Stimulated activated CD8-positive, alpha-beta memory T cell treated with anti-CD3 and anti-CD28 coated beads, Interleukin-7, amount 100 ng/mL, for 1 hour (primary cell): ENCODE data around the gene KIF1B.

Experiments
- DNase-seq, 2 donors: peaks; one replicate each; pipeline ENCODE4 v3.0.0-alpha.2; 2020; ENCODE audit warnings: low read depth in 2 of 2

Gene KIF1B

DNA sequence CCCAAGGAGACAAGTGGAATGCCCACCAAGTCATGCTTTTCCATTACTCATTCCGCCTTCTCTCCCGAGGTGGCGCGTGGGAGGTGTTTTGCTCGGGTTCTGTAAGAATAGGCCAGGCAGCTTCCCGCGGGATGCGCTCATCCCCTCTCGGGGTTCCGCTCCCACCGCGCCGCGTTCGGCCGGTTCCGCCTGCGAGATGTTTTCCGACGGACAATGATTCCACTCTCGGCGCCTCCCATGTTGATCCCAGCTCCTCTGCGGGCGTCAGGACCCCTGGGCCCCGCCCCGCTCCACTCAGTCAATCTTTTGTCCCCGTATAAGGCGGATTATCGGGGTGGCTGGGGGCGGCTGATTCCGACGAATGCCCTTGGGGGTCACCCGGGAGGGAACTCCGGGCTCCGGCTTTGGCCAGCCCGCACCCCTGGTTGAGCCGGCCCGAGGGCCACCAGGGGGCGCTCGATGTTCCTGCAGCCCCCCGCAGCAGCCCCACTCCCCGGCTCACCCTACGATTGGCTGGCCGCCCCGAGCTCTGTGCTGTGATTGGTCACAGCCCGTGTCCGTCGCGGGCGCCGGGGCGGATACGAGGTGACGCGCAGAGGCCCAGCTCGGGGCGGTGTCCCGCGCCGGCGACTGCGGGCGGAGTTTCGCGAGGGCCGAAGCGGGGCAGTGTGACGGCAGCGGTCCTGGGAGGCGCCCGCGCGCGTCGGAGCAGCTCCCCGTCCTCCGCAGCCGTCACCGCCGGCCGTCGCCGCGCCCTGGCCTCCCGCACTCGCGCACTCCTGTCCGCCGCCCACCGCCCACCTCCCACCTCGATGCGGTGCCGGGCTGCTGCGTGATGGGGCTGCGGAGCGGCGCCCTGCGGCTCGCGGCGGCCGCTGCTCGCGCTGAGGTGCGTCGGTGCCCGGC is at the start of gene KIF1B:
KIF1B (plus strand) TSS at position 666 of the 906 bp plus-strand sequence. CDS start 21,759 bp downstream, outside the sequence.
- DNase-seq: peak; percentile 92 to 94

- DNase-seq: no peak
Measured at GRCh38 chr1:10160907-10161490, 49.4 kb upstream of the KIF1B start.

DNA sequence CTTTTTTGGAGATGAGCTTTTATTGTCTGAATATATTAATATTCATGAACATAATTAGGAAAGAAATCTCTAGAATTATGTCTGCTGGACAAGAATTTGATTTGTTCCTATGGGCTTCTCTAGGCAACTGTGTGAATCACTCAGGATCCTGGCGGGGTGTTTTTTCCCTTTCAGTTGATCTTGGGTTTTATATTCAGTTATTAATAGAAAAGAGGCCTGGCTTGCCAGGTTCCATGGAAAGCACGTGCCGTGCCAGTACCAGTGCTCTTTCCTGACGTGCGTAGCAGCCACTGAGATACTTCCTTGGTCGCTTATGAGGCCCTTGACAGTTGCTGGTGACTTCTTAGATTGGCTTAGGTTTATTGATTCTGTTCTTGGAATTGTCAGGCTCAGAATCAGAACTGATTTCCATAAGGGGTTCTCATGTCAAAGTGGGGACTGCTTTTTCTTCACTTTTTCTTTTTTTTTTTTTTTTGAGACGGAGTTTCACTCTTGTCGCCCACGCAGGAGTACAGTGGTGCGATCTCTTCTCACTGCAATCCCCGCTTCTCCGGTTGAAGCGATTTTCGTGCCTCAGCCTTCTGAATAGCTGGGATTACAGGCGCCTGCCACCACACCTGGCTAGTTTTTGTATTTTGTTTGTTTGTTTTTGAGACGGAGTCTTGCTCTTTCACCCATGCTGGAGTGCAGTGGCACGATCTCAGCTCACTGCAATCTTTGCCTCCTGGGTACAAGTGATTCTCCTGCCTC is 48.7 kb upstream of the KIF1B start:
- no peak for DNase-seq

DNA sequence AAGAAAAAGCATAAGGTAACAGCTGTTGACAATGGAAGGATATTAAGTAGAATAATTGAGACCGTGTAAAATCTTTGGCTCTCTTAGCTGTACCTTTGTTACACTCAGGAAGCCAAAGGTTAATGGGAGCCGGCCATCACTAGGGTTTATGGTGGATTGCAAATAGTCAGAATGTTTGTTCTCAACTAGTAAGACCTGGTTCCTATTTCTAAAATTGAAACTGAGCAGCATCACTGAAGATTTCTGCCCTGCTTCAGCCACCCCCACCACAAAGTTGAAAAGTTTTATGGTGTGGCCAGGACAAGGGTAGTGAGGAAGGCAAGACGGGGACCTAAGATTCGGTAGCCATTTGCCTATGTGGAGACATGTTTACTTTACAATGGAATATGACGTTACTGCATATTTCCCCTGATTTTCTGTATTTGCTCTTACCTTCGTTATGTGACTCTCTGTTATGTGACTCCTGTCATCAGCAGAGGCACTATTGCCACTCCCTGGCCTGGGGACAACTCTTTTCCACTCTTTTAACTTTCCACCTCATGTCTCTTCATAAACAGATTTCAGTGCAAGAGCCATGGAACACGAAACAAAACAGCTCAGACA is 41.4 kb upstream of the KIF1B start:
- DNase-seq: no peak

- no peak for DNase-seq
Measured at GRCh38 chr1:10170239-10170574, 40.2 kb upstream of the KIF1B start.

DNA sequence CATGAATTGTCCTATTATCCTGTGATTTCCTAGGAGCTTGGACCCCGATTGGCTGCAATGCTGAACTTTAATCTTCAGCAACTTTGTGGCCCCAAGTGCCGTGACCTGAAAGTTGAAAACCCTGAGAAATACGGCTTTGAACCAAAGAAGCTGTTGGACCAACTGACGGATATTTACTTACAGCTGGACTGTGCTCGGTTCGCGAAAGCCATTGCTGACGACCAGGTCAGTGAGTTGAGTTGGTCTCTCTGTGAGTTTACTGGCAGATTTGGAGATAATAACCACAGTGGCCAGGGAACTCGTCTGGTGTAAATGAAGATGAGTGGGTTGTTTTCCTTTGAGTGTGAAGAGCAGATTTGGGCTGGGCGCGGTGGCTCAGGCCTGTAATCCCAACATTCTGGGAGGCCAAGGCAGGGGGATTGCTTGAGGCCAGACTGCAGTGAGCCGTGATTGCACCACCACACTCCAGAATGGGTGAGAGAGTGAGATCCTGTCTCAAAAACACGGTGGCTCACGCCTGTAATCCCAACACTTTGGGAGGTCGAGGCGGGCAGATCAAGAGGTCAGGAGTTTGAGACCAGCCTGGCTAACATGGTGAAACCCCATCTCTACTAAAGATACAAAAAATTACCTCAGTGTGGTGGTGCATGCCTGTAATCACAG is 39.1 kb upstream of the KIF1B start:
- DNase-seq: no peak

DNA sequence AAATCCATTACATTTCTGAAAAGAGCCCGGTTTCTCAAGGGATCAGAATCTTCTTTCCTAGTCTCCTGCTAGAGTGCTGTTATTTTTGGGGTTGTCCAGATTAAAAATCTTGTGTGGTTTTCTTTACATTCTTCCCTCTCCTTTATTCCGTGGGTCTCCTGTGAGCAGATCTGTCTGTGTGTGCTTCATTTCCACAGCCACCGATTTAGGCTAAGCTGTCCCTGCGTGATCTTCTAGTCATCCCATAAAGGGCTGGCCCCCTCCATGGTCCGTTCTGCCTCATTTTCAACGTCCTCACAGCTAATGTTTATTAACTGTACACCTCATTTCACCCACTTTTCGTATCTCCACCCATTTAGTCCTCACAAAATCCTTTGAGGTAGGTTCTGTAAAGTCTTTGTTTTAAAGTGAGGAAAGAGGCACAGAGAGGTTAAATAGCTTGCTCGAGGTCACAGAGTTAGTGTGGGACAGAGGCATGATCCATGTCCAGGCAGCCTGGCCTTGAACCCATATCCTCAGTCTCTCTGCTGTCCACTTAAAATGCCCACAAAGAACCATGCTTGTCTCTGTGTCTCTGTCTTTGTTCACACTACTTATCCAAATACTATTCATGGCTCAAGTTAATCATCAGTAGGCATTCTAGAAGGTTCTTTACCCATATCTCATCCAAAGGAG is 38.2 kb upstream of the KIF1B start:
- no peak for DNase-seq

GRCh38 chr1:10173582-10173981 is 36.8 kb upstream of the KIF1B start:
- DNase-seq: no peak

GRCh38 chr1:10177876-10178275 is 32.5 kb upstream of the KIF1B start:
- no peak for DNase-seq

GRCh38 chr1:10178597-10179405 is 31.6 kb upstream of the KIF1B start:
- no peak for DNase-seq

DNA sequence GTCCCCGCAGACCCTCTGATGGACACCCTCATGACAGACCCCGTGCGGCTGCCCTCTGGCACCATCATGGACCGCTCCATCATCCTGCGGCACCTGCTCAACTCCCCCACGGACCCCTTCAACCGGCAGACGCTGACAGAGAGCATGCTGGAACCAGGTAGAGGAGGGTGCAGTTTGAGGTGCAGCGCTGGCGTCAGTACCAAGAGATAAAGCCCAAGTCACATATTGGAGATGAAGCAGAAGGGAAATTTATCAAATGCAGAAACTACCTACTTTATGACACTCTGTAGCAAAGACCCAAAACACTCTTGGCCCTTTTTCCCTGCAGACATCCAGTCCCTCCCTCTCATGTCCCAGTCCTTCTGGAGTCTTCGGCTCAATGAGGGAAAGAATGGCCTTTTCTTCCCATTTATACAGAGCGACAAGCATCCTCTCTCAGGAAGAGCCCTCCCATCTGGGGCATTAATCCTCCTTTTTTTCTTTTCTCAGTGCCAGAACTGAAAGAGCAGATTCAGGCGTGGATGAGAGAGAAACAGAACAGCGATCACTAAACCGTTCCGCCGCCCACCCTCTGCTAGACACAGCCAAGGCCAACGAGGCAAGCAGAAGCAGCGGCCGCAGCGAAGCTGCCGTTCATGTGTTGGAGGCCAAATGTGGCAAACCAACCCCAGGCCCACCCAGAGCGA is 30.8 kb upstream of the KIF1B start:
- DNase-seq: no peak

- no peak for DNase-seq
Measured at GRCh38 chr1:10181154-10181553, 29.2 kb upstream of the KIF1B start.

DNA sequence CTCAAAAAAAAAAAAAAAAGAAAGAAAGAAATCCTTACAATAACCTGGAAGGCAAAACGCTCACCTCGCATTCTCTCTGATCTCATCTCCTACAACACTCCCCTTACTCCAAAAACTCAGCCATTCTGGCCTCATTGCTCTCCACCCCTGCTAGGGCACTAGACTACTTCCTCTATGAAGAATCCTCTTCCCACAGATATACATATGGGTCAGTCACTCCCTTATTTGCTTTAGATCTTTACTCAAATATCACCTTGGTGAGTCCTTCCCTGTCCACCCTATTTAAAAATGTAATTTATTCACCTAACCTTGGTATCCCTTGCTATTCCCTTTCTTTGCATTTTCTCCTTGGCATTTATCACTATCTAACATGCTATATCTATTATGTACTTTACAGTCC is 24.6 kb upstream of the KIF1B start:
- DNase-seq: no peak

DNA sequence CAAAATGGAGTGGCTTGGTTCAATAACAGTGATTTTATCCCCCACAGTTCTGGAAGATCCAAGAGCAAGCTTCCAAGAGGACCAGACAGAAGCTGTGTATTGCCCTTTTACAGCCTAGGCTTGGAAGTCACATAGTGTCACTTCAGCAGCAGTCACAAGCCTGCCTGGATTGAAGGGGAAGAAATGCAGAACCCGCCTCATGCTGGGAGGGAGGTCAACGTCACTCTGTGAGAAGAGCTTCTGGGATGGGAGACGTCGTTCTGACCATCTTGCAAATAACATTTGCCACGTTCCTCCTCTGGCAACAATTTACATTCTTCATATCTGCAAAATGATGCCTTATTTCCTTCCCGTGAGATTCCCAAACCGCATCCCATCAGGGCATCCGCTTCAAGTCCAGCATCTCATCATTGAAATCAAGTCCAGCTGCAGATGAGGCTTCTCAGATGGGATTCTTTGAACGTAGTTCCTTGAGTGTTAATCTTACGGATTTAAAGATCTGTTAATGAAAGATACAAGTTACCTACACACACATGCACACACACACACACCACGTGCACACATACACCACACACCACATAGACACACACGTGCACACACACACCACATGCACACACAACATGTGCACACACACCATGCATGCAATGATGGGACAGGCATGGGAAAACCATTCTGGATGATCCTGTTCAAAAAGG is 23.9 kb upstream of the KIF1B start:
- DNase-seq: no peak

GRCh38 chr1:10187026-10187334 is 23.4 kb upstream of the KIF1B start:
- DNase-seq: no peak

GRCh38 chr1:10188133-10188650 is 22.2 kb upstream of the KIF1B start:
- DNase-seq: no peak

GRCh38 chr1:10189659-10190058 is 20.7 kb upstream of the KIF1B start:
- DNase-seq: no peak

DNA sequence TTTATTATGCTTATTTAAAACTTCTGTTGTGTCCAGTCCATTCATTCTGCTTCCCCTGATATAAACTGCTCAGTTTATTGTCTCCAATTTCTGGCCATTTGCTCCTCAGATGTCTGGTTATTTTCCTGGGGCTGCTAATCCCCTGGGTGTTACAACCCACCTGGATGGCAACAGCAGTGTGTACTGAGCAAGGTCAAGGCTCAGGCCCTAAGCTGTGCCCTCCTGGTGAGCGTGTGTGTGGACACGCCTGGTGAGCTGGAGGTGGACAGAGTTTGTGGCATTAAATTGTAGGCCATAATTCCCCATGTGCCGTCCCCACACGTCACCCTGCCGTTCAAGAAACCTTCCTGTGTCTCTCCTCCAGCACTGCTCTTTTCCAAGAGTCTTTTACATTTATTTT is 18.1 kb upstream of the KIF1B start:
- DNase-seq: no peak

DNA sequence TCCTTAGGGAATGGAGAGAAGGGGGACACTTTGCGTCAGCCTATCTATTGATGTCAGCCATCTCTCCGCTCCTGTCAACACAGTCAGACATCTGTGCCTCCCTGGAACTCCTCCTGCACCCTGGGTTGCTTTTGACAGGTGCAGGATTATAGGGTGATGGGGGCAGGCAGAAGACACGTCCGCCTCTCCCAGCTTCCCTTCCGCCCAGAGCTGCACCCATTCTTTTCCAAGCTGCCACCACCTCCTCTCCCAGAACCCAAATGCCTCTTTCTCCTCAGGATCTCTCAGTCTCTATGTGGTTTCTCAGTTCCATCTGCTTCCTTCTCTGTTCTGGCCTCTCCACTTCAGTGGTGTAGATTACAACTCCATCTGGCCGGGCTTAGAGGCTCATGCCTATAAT is 17.1 kb upstream of the KIF1B start:
- DNase-seq: no peak
